GM12892 (cell line): ENCODE data around the gene ZNF467.

Experiments used
- DNase-seq: peaks from one replicate; pipeline ENCODE4 v3.0.0; 2011; ENCODE audit not compliant: insufficient read length
- FAIRE-seq: peaks from 2 replicates; lab custom pipeline; 2011; peaks lifted over from hg19 to GRCh38; lab: Jason Lieb, UNC
- POLR2A ChIP-seq: IDR thresholded peaks from 2 replicates; pipeline ENCODE4 v1.6.1; 2011; ENCODE audit warnings: low read depth, low read length, control low read depth
- POLR2AphosphoS5 ChIP-seq: IDR thresholded peaks from 2 replicates; pipeline ENCODE4 v1.6.1; 2011; ENCODE audit warnings: low read depth, low read length, control low read depth
- TAF1 ChIP-seq: IDR thresholded peaks from 2 replicates; pipeline ENCODE4 v1.6.1; 2011; ENCODE audit warnings: low read depth, mild to moderate bottlenecking, control low read depth, low read length, borderline replicate concordance

Gene ZNF467

DNA sequence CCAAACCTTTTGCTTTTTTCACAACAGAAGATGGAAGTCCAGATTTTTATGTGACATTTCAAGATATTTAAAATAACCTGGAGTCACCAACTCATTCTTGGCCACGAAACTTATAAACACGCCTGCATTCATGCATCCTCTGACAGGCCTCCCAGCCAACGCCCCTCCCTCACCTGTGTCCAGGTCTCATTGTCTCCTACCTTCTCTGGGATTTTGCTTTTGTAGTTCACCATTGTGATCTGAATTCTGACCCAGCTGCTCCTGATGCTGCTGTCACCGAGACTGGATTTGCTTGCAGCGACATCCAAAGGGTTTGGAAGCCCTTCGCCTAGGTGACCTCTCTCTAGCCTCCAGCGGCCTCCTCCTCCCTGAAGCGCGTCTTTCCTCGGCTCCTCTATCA, 10.8 kb downstream of the ZNF467 start:
- DNase-seq: no peak
- TF ChIP-seq POLR2AphosphoS5: no peak
- no peak for TF ChIP-seq POLR2A
- TF ChIP-seq TAF1: no peak
- FAIRE-seq: no peak

DNA sequence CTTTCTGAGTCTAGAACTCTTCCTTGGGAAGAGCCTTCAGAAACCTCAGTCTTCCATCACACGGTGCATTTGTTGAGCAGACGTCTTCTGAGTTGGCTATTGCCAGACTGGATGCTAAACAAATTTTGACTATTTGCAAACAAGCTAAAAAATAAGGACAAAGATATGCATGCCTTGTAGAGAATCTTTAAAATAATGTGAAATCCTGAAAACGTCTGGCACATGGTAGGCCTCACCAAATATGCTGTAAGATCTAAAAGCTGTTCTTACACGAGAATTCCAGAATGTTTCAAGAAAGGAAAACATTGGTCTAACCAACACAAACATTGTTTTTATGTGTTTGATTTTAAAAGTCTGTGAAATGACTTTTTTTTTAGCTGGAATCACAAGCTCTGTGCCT, 11.3 kb downstream of the ZNF467 start:
- TF ChIP-seq TAF1 (no peak), POLR2AphosphoS5 (no peak), POLR2A (no peak)

DNA sequence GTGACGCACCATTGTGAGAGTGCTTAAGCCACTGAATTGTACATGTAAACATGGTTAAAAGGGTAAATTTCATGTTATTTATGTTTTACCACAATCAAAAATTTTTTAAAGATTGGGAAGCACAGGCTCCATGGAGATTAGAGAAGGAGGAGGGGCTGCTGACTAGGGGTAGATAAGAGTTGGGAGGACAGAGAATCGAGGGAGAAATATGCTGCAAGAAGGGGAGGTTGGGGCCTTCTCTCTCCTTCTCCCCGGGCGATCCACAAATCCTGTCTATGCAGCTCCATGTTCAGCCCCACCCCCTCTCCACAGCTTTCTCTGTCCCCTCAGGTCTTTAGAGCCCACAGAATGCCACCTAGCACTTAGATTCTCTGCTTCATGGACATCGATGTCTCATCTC, 12.1 kb downstream of the ZNF467 start:
- no peak for TF ChIP-seq TAF1
- no peak for TF ChIP-seq POLR2AphosphoS5
- no peak for TF ChIP-seq POLR2A

More for the DNA sequence above, 11.3 kb downstream of the ZNF467 start:
- FAIRE-seq (no peak), DNase-seq (no peak)

DNA sequence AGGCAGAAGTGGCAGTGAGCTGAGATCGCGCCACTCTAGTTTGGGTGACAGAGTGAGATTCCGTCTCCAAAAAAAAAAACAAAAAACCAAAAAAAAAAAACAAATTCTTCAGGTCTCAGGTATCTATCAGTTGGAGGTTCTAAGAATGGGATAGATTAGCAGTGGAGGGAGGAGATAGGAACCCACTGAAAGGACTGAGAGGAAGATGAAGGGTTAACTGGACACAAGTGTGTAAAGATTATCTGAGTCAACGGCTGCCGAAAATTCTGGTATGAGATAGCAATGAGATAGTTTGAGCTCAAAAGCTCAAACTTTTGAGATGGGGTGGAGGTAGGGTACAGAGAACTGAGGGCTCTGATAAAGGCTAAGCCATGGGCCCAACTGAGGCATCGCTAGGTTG, 12.8 kb downstream of the ZNF467 start:
- TF ChIP-seq TAF1: no peak
- no peak for TF ChIP-seq POLR2A
- no peak for TF ChIP-seq POLR2AphosphoS5
- FAIRE-seq (no peak), DNase-seq (no peak)

More for the DNA sequence above, 12.1 kb downstream of the ZNF467 start:
- no peak for FAIRE-seq
- no peak for DNase-seq

DNA sequence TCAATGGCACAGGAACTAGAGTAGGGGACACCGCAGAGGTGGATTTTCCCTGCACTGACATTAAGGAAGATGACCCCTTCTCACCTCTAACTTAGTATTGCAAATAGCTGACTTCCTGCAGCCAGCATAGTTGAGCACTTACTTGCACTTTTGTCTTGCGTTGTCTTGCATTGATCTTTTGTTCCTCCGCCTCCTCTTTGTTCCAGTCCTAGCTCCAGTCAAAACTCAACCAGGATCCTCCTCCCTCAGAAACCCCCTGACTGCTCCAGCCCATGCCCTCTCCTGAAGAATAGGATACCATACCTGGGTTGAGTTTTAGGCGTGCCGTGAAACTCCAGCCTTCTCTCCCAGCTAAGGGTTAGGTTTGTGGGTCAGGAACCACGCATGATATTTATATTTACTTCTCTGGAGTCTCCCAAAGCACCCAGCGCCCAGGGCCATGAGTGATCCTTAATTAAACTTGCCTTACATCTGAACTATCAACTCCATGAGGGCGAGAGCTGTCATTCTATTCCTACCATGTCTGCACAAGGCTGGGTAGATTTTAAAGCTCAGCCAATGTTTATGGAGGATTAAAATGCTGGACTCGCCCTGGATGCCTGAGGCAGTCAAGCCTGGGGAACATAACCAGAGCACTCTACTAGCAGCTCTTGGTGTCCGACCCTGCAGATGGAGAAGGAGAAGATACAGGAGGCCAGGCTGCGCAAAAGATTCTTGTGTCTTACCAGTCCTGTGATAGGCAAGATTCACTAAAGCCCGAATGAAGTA, 14.1 kb downstream of the ZNF467 start:
- DNase-seq: no peak
- no peak for FAIRE-seq
- no peak for TF ChIP-seq POLR2AphosphoS5
- no peak for TF ChIP-seq POLR2A
- TF ChIP-seq TAF1: no peak

DNA sequence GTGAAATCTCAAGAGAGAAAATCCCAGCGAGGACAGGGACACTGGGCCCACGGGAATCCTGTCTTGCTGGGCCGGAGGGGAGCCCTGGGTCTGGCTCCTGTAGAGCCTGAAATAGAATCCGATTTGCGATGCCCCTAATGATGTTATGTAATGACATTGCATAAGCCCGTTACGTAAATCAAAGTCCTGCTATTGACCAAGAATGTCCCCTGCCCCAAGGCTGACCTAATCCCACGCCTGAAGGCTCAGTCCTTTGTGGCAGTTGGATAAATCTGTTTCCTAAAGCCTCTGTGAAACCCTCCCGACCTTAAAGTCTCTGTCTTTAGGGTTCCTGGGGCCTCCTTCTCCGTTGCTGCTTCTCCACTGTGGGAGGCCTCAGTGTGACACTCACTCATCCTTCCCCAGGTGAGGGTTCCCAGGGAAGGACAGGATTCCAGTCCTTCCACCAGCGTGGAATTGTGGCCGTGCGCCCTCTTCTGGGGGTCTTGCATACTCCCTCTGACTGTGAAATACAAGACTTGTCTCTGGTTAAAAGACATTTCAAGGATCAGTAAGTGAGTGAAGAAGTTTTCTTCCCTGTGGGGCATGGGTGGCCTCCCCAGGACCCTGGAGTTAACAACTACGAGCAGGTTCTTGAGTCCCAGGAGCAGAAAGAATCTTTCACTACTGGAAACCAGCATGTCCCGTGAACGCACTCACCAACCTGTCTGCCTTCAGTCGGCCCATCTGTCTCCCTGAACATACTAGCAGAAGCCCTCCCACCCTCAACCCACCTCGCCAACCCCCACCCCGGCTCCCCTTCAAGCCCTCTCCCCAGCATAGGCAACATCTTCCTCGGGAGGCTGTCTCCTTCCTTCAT, 19.8 kb downstream of the ZNF467 start:
- FAIRE-seq: no peak
- no peak for TF ChIP-seq POLR2AphosphoS5
- TF ChIP-seq TAF1: no peak
- TF ChIP-seq POLR2A: no peak
- DNase-seq: no peak

DNA sequence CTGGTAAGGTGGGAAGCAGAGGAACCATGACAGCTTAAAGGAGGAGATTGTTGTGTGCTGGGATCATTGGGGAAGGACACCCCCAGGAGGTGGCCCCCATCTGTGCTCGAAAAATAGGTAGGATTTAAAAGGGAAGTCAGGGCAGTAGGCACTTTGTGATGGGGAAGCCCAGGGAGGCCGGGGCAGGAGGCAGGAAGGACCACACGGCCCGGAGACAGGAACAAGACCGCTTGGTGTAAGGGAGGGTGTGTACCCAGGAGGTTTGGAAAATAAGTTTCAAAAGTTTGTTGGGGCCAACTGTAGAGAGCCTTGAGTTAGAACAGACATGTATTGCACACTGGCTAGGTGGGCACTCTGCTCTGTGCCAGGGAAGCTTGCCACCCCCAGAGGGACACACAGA, 20.7 kb downstream of the ZNF467 start:
- FAIRE-seq (no peak), DNase-seq (no peak)
- no peak for TF ChIP-seq TAF1
- TF ChIP-seq POLR2AphosphoS5: no peak
- TF ChIP-seq POLR2A: no peak

DNA sequence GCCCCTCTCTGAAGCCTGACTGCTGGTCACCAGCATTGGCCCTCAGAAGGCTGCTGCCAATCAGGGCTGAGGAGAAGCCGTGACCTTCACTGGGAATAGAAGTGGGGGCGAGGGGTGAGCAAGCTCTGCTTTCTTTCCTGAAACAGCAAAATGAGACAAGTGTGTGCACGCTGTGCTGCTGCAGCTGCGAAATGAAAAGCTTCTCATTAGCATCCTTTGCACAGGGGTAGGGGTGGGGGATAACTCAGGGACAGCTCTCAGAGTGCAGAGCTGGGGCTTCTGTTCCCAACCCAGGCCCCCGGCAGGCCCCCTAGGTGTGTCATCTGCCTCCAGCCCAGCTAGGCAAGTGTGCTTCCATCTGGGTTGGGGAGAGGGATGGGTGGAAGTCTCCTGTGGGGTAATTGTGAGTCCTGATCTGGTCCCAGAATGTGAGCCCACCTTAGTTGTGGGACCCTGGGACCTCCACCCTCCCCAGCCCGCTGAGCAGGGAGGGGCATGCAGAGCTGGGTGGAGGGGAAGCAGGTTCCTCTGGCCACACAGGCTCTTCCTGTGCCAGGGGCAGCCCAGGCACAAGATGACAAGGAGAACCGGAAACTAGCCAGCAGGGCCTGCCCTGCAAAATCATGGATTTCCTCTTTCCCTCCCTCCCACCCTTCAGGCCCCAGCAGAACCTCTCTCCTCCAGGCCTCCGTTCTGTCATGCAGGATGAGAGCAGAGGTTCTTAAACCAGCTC, 22.2 kb downstream of the ZNF467 start:
- FAIRE-seq (no peak), DNase-seq (no peak)
- no peak for TF ChIP-seq TAF1
- no peak for TF ChIP-seq POLR2A
- no peak for TF ChIP-seq POLR2AphosphoS5

DNA sequence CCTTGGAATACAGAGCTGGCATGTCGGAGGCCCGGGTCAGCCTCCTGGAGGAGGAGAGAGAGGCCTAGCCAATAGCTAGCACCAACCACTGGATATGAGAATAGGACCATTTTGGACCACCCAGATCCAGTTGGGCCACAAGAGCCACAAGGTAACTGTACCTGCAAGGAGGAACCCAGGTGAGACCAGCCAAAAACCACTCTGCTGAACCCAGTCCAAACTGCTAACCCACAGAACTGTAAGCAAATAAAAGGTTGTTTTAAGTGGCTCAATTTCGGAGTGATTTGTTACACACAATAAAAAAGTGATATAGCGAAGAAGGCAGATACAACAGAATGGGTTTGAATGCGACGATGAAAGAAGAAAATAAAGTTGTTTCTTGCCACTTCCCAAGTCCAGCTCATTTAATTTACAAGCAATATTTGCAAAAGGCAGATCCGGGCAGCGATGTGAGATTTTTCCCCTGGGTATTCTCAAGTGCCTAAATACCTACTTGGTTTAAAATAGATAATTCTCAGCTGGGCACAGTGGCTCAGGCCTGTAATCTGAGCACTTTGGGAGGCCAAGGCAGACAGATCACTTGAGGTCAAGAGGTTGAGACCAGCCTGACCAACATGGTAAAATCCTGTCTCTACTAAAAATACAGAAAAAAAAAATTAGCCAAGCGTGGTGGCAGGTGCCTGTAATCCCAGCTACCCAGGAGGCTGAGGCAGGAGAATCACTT, 23.1 kb downstream of the ZNF467 start:
- no peak for TF ChIP-seq POLR2A
- no peak for TF ChIP-seq POLR2AphosphoS5
- no peak for TF ChIP-seq TAF1
- no peak for FAIRE-seq
- DNase-seq: no peak

DNA sequence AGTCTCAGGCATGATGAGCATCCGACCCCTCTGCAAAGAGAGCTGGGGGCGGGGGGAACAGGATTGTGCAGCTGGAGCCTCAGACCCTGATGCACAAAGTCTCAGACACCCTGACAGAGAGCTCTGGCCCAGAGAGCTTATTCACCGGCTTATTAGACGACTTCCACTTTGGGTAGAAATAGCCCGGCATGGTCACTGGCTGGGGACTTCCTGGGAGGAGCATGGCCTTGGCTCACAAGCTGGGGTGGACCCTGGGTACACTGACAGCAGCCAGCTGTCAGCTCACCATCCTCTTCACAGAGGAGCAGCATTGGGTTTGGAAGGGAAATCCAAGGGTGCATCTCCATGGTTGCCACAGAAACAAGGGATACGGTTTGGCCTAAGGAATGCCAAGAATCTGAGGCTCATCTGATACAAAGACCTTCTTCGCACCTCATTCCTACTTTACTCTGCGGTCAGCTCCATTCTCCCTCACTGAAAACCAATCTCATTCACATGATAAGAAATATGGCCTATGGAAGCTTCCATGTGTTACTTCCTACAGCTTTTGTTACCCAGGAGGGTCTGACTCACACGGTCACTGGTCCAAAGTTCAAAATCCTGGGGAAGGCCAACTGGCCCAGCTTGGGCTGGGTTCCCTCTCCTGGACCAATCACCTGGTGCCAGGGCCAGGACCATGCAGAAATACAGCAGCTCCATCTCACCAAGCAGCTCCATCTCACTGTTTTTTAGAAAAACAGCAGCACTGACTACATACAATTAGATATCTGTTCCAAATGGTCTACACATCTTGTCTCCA, 25.1 kb downstream of the ZNF467 start:
- DNase-seq: no peak
- no peak for FAIRE-seq
- no peak for TF ChIP-seq POLR2AphosphoS5
- TF ChIP-seq POLR2A: no peak
- TF ChIP-seq TAF1: no peak
